Activated T-cell treated with anti-CD3 and anti-CD28 coated beads for 1 hour (primary cell): ENCODE data around the gene IMPA2.

ENCODE experiments used
- DNase-seq: peaks from one replicate; pipeline ENCODE4 v3.0.0-alpha.2; 2020; ENCODE audit warnings: low read depth

Gene IMPA2

GRCh38 chr18:12009581-12010140 is 28.4 kb downstream of the IMPA2 start:
- DNase-seq, result no peak

DNA sequence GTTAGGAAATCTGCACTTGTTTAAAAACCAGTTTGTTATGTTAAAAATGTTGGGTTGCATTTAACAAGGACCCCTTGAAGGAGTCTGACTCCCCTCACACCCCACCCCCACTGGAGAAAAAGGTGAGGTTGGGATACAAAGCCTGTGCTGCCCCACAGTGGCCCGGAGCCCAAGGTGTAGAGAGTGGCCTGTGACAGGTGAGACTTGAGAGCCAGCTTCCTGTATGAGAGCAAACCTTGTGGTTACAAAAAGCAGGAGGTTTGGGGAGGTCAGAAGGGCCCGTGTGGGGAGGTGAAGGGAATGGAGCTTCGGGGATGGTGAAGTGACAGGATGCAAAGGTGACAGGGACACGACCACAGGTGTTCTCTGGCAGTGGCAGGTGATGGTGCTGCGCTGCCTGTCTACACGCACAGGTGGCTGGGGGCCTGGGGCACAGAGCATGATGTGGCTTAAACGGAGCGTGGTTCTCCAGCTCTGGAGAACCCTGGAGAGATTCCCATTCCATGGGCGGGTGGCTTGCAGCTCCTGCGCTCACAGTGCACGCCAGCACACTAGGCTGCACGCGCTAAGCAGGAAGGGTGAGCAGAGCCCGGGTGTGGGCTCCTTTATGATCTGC is 29.0 kb downstream of the IMPA2 start:
- DNase-seq, result no peak

DNA sequence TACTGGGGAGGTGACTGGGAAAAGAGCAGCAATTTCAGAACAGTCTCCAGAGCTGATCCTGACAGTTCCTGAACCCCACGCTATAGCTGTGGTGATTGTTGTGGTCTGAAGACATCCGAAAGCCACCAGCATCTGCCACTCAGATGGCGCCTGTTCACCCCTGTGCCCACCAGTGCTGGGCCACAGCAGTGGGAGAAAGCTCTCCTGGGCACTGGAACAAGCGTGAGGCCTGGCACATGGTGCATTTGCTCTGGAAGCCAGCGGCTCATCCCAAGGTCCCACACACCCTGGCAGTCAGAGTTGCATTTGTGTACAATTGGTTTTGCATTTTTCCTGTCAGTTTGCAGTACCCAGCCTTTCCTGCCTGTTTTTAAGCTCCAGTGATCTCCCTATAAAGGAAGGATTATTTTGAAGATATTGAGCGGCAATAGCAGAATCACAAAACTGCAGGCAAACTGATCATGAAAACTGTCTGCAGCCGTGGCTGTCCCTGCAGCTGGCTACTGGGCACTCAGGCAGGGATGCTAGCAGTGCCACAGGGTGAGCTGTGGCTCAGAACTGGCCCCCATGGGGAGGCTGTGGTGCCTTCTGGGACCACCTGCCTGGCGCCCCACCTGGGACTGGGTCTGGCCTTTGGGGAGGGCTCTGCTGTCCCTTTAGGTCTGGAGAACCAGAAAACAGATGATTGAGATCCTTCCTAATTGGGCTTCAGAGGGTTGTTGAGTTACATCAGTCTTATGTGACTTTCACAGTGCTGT is 30.1 kb downstream of the IMPA2 start:
- no peak for DNase-seq

DNA sequence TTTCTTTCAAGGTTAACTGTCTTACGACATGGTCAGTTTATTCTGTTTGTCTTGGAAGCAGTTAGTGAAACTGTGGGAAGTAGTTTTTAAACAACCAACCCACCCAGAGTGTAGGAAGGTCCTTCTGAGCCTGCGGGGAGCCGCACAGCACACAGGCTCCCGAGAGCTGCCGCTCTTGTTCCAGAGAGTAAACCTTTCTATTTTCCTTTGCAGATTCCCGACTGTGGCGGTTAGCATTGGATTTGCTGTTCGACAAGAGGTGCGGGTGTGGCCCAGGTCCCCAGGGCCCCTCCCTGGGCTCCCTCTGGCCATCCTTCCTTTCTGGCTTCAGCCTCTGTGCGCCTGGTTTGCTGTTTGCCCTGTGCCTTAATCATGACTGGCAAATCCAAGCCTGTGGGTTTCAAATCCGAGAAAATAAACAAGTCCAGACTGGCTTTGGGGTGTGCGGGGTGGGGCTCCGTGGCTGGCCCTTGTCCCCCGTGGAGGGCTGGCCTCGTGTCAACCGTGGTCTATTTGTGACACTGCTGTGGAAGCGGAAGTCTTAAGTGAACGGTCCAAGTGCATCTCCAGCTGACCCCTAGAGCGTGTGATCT is 30.7 kb downstream of the IMPA2 start:
- no peak for DNase-seq

DNA sequence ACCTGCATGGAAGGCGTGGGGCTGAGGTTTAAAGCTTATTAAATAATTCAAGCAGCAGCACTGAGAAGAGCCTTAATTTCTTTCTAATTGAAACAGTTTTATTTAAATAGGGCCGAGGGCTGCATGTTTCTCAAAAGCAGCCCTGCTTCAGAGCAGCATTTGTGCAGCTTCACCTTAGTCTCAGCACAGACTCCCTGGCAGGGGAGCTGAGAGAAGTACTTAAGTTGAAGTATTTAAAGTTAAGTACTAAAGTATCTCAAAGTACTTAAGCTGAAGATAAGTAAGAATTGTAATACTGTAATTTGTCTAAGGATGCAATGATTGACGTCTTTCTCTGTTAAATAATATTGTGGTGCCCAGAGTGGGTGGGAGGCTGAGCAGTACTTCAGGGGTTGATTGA is 31.4 kb downstream of the IMPA2 start:
- no peak for DNase-seq

GRCh38 chr18:12013186-12013916 is 32.0 kb downstream of the IMPA2 start:
- no peak for DNase-seq

- no peak for DNase-seq
Measured at GRCh38 chr18:12014086-12014485, 32.8 kb downstream of the IMPA2 start.

GRCh38 chr18:12014521-12015415 is 33.5 kb downstream of the IMPA2 start:
- no peak for DNase-seq

DNA sequence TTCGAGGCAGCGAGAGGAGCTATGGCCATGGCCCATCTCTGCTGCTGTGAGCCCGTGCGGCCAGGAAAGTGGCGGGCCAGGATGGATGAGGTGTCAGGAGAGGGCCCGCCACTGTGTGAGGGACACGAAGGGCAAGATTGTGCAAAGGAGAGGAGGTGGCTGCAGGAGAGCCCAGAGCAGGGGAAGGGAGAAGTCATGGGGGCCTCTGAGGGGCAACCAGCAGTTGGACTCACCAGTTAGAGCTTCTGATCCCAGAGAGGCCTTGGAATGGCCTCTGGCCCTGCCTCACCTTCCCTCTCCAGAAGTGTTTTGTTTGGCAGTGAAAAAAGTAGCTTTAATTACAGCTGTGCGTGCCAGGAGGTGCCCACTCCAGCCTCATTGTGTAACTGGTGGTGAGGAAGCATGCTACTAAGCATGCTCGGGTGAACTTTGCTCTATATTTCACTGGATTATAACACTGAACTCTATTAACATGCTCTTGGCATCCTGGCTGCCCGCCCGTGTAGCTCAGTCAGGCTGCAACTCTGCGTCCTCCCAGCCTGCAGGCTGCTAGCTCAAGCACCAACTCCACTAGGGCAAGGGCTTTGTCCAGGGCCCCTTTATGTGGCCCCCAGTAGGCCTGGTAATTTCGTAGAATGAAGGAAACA is 34.2 kb downstream of the IMPA2 start:
- DNase-seq, result no peak

DNA sequence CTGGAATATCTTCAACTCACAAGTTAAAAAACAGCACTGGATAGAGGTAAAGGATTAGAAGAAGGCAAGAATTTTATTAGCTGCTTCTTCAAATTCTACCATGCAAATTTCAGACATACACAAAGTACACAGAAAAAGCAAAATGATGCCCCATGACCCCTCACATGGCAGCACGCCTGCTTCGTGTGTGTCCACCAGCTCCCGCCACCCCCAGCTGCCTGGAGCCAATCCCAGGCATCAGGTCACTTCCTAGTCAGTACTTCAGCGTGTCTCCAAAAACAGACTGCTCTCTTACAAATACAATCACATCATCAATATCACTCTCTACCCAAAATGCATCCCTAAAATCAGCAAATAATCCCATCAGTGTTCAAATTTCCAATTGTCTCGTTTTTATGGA is 35.8 kb downstream of the IMPA2 start:
- no peak for DNase-seq

GRCh38 chr18:12018861-12019260 is 37.6 kb downstream of the IMPA2 start:
- no peak for DNase-seq

GRCh38 chr18:12021077-12021476 is 39.8 kb downstream of the IMPA2 start:
- DNase-seq, result no peak

- no peak for DNase-seq
Measured at GRCh38 chr18:12021596-12021995, 40.3 kb downstream of the IMPA2 start.

GRCh38 chr18:12023375-12023774 is 42.1 kb downstream of the IMPA2 start:
- DNase-seq, result no peak

DNA sequence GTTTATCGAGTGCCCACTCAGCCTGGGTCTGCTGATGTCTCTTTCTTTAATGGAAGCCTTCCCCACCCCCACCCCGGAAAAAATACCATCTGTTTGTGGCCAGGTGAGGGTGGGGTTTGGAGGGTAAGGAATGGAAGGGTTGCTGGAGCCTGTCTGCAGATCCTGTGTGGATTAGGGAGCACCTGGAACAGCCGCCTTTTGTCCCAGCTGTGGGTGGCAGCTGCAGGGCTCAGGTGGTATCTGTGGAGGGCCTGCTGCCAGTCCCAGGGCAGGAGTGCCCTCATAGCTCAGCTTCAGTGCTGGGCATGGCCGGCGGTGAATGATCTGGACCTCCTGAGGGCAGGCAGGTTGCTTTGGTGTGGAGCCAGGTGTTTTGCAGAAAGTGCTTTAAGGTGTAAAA is 45.3 kb downstream of the IMPA2 start:
- no peak for DNase-seq

DNA sequence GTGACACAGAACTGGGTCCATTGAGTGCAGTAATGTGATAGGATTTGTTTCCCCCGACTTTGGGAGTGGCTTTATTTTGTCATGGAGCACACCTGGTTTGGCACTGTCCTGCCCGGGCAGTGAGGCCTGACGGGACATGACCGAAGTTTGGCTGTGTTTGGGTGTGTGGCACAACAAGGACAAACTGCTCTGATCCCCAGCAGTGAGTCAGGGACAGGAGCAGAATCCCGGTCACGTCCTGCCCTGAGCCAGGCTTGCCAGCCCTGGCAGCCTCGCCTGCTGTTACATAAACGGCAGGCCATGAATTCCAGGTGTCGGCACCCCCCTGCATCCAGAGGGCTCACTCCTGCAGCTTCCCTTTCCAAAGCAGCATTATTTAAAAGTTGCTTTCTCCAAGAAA is 45.7 kb downstream of the IMPA2 start:
- no peak for DNase-seq

GRCh38 chr18:12027480-12027879 is 46.2 kb downstream of the IMPA2 start:
- no peak for DNase-seq

- no peak for DNase-seq
Measured at GRCh38 chr18:12028040-12028628, 46.8 kb downstream of the IMPA2 start.

DNA sequence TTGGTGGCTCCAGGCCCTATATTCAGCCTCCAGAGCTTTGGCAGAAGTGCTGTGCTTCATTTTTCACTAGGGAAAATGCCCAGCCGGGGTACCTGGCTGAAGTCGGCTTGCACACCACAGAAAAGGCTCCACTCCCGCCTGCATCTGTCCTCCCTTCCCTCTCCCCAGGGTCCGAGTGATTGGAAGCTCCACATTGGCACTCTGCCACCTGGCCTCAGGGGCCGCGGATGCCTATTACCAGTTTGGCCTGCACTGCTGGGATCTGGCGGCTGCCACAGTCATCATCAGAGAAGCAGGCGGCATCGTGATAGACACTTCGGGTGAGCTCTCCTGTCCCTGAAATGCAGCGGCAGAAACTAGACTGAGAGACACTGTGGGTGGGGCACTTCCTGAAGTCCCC is 47.4 kb downstream of the IMPA2 start:
- no peak for DNase-seq

DNA sequence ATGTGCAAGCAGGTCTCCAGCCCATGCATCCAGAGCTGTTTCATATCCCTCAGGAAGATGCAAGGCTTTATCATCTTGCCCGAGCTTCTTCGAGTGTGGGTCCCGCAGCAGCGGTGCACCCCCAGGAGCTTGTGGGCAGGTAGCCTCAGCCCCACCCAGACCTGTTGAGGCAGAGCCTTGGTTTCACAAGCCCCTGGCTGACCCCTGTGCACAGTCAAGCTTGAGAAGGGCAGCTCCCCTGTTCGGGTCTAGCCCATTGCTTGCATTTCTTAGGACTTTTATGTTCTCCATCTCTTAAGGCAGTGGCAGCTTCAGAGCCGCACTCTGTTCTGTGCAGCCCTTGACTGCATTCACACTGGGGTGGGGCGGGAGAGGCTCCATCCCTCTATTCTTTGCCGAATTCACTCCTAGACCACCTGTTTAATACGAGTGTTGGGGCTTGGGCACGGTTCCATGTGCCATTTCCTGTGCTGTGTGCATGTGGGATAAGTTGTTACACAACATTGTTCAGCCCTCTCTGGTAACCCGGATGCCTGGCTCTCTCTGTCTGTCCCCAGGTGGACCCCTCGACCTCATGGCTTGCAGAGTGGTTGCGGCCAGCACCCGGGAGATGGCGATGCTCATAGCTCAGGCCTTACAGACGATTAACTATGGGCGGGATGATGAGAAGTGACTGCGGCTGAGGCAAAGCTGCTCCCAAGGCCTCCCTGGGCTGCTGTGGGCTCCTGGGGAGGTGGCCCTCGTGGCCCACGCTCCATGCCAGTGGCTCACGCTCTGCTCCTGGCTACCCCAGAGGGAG is 48.7 kb downstream of the IMPA2 start:
- no peak for DNase-seq
